Mononuclear cell (primary cell): ENCODE data around the gene UBE2Q2. TPM values are rescaled to one million over a fixed set of nuclear protein-coding genes. Genes with fewer than 3 reads are reported as not detected.

ENCODE experiments used
- H3K27me3 ChIP-seq: 2 replicates; pipeline ENCODE4 v1.6.0; 2011; ENCODE audit warnings: low read length, control low read depth; ENCODE audit not compliant: insufficient read depth
- H3K4me1 ChIP-seq: 2 replicates; pipeline ENCODE4 v1.5.1; 2011; ENCODE audit warnings: mild to moderate bottlenecking, low read length, control low read depth; ENCODE audit not compliant: insufficient read depth
- H3K4me3 ChIP-seq: 2 replicates; pipeline ENCODE4 v1.5.1; 2011; ENCODE audit warnings: mild to moderate bottlenecking, low read length, moderate library complexity
- H3K9me3 ChIP-seq: 2 replicates; pipeline ENCODE4 v1.5.1; 2011; ENCODE audit warnings: low read depth, mild to moderate bottlenecking, control low read depth, low read length
- total RNA-seq: library from RNA; depleted of rRNA; stranded (reverse); fragments of >200 nt; gene quantifications from one replicate; pipeline ENCODE4 v1.2.3, GENCODE V29; 2012

Gene UBE2Q2
- total RNA-seq, 1 donor, result 46.5 TPM

- Histone ChIP-seq H3K4me3 (peak overlapping the region; percentile 12), H3K4me1 (no peaks in the 10 kb centered on the region), H3K9me3 (no peaks in the 10 kb centered on the region), H3K27me3 (no peaks in the 10 kb centered on the region)
These were observed 25.9 kb upstream of the UBE2Q2 start for GRCh38 chr15:75817138-75817935.

- no peaks in the 10 kb centered on the region for H3K4me1 ChIP-seq
- no peaks in the 10 kb centered on the region for H3K27me3 ChIP-seq
- no peaks in the 10 kb centered on the region for H3K9me3 ChIP-seq
- no peak overlapping the region for H3K4me3 ChIP-seq
These were observed 23.0 kb upstream of the UBE2Q2 start for GRCh38 chr15:75820206-75820605.

- no peaks in the 10 kb centered on the region for H3K4me1 ChIP-seq
- H3K9me3 ChIP-seq, result no peaks in the 10 kb centered on the region
- H3K27me3 ChIP-seq, result no peaks in the 10 kb centered on the region
- H3K4me3 ChIP-seq, result no peak overlapping the region
These were observed 21.4 kb upstream of the UBE2Q2 start for GRCh38 chr15:75821786-75822345.

GRCh38 chr15:75822685-75823278 lies 20.5 kb upstream of the UBE2Q2 start:
- Histone ChIP-seq H3K9me3 (no peaks in the 10 kb centered on the region), H3K4me1 (no peaks in the 10 kb centered on the region), H3K4me3 (no peak overlapping the region), H3K27me3 (no peaks in the 10 kb centered on the region)

GRCh38 chr15:75823860-75824613 lies 19.2 kb upstream of the UBE2Q2 start:
- Histone ChIP-seq H3K9me3 (no peaks in the 10 kb centered on the region), H3K4me1 (no peaks in the 10 kb centered on the region)

GRCh38 chr15:75827691-75828090 lies 15.6 kb upstream of the UBE2Q2 start:
- Histone ChIP-seq H3K9me3 (no peaks in the 10 kb centered on the region), H3K4me3 (no peak overlapping the region), H3K27me3 (no peaks in the 10 kb centered on the region), H3K4me1 (no peaks in the 10 kb centered on the region)

More at GRCh38 chr15:75823860-75824613, 19.2 kb upstream of the UBE2Q2 start:
- no peaks in the 10 kb centered on the region for H3K27me3 ChIP-seq
- H3K4me3 ChIP-seq, result no peak overlapping the region

- no peaks in the 10 kb centered on the region for H3K4me1 ChIP-seq
These were observed 14.8 kb upstream of the UBE2Q2 start for GRCh38 chr15:75828429-75828828.

GRCh38 chr15:75830910-75831805 lies 12.1 kb upstream of the UBE2Q2 start:
- H3K27me3 ChIP-seq, result no peaks in the 10 kb centered on the region
- H3K9me3 ChIP-seq, result no peaks in the 10 kb centered on the region
- H3K4me3 ChIP-seq, result no peak overlapping the region
- H3K4me1 ChIP-seq, result peaks cover 6% of the 10 kb centered on the region

More at GRCh38 chr15:75828429-75828828, 14.8 kb upstream of the UBE2Q2 start:
- Histone ChIP-seq H3K27me3 (no peaks in the 10 kb centered on the region), H3K4me3 (no peak overlapping the region), H3K9me3 (no peaks in the 10 kb centered on the region)

- Histone ChIP-seq H3K4me1 (peaks cover 12% of the 10 kb centered on the region), H3K9me3 (no peaks in the 10 kb centered on the region), H3K27me3 (no peaks in the 10 kb centered on the region), H3K4me3 (no peak overlapping the region)
These were observed 11.5 kb upstream of the UBE2Q2 start for GRCh38 chr15:75831806-75832102.

- Histone ChIP-seq H3K4me3 (no peak overlapping the region), H3K9me3 (no peaks in the 10 kb centered on the region), H3K27me3 (no peaks in the 10 kb centered on the region), H3K4me1 (peaks cover 15% of the 10 kb centered on the region)
These were observed 11.1 kb upstream of the UBE2Q2 start for GRCh38 chr15:75832114-75832513.

- no peak overlapping the region for H3K4me3 ChIP-seq
- peaks cover 24% of the 10 kb centered on the region for H3K4me1 ChIP-seq
- H3K9me3 ChIP-seq, result no peaks in the 10 kb centered on the region
- no peaks in the 10 kb centered on the region for H3K27me3 ChIP-seq
These were observed 9.2 kb upstream of the UBE2Q2 start for GRCh38 chr15:75834021-75834420.

GRCh38 chr15:75835990-75836958 lies 7.0 kb upstream of the UBE2Q2 start:
- no peak overlapping the region for H3K4me3 ChIP-seq
- peaks cover 24% of the 10 kb centered on the region for H3K4me1 ChIP-seq
- H3K9me3 ChIP-seq, result no peaks in the 10 kb centered on the region
- no peaks in the 10 kb centered on the region for H3K27me3 ChIP-seq

- H3K9me3 ChIP-seq, result no peaks in the 10 kb centered on the region
These were observed 6.3 kb upstream of the UBE2Q2 start for GRCh38 chr15:75836959-75837334.

More at GRCh38 chr15:75836959-75837334, 6.3 kb upstream of the UBE2Q2 start:
- Histone ChIP-seq H3K4me3 (no peak overlapping the region), H3K4me1 (peaks cover 24% of the 10 kb centered on the region), H3K27me3 (no peaks in the 10 kb centered on the region)
